SK-N-MC (cell line): Measurements from ENCODE around the gene IL11.
A peak's percentile ranks its signal among the peaks of the same experiment; 100 is the strongest.

Experiments used
- DNase-seq: peaks from one replicate; pipeline ENCODE4 v3.0.0-alpha.2; 2011; ENCODE audit warnings: low read depth, low spot score
- H3K27ac ChIP-seq: fragments of 200-600 bp; sonication (generic); 2 replicates; pipeline ENCODE4 v1.5.1; 2016; ENCODE audit warnings: mixed run types
- H3K36me3 ChIP-seq: fragments of 200-600 bp; sonication (generic); 2 replicates; pipeline ENCODE4 v1.6.1; 2017; ENCODE audit warnings: antibody characterized with exemption, low read length, mixed read lengths; ENCODE audit not compliant: insufficient read depth
- H3K4me3 ChIP-seq: fragments of 200-600 bp; sonication (generic); 2 replicates; pipeline ENCODE4 v1.5.1; 2016
- H3K9ac ChIP-seq: fragments of 200-600 bp; sonication (generic); 2 replicates; pipeline ENCODE4 v1.8.0; 2017; ENCODE audit warnings: mixed run types, mixed read lengths; ENCODE audit not compliant: insufficient read length
- H3K9me3 ChIP-seq: fragments of 200-600 bp; sonication (generic); 2 replicates; pipeline ENCODE4 v1.6.1; 2017; ENCODE audit warnings: low read depth, mild to moderate bottlenecking, antibody characterized with exemption, low read length, moderate library complexity, mixed read lengths
- EZH2 ChIP-seq: fragments of 200-600 bp; sonication (generic); IDR thresholded peaks from one replicate; pipeline ENCODE4 v1.6.1; 2017; ENCODE audit warnings: antibody characterized with exemption
- FOXP2 ChIP-seq: optimal IDR thresholded peaks from 2 replicates; pipeline ENCODE3; 2011; ENCODE audit warnings: mild to moderate bottlenecking, moderate library complexity; ENCODE audit not compliant: insufficient read depth; ENCODE audit errors: extremely low read length, control extremely low read depth
- POLR2AphosphoS5 ChIP-seq: IDR thresholded peaks from 2 replicates; pipeline ENCODE4 v1.6.1; 2012; ENCODE audit warnings: mild to moderate bottlenecking, low read depth, low read length, borderline replicate concordance

The IL11 gene

GRCh38 chr19:55386493-55386971 lies 16.3 kb upstream of the IL11 start:
- peaks cover 42% of the 10 kb centered on the region for H3K36me3 ChIP-seq
- DNase-seq = no peak
- H3K9ac ChIP-seq = peak overlapping the region; percentile 97
- H3K4me3 ChIP-seq = peak overlapping the region; percentile 91
- no peaks in the 10 kb centered on the region for H3K9me3 ChIP-seq
- TF ChIP-seq FOXP2 = no peak
- TF ChIP-seq EZH2 = no peak
- no peak for TF ChIP-seq POLR2AphosphoS5
- no peak overlapping the region for H3K27ac ChIP-seq

GRCh38 chr19:55385724-55386492 lies 15.6 kb upstream of the IL11 start, which contains the start of gene RPL28:
TSS of gene RPL28 (plus strand) at chr19:55385932. CDS start at chr19:55386358, 426 bp downstream.
- peak; percentile 91 for DNase-seq
- Histone ChIP-seq H3K27ac (peak within 1 kb of the TSS; percentile 94), H3K9ac (peak within 1 kb of the TSS; percentile 97), H3K4me3 (peak within 1 kb of the TSS; percentile 91), H3K36me3 (peaks cover 42% of the 10 kb centered on the region), H3K9me3 (no peaks in the 10 kb centered on the region)
- TF ChIP-seq POLR2AphosphoS5 (peak; percentile 100), EZH2 (no peak), FOXP2 (no peak)

- TF ChIP-seq FOXP2 (no peak), EZH2 (no peak), POLR2AphosphoS5 (no peak)
- H3K27ac ChIP-seq = peak overlapping the region; percentile 94
Measured at GRCh38 chr19:55384920-55385723, 14.9 kb upstream of the IL11 start.

GRCh38 chr19:55384131-55384919 lies 14.1 kb upstream of the IL11 start, which contains the start of gene TMEM238:
TSS of gene TMEM238 (minus strand) at chr19:55384292. CDS start at chr19:55384259, 33 bp downstream.
- Histone ChIP-seq H3K9ac (peak within 1 kb of the TSS; percentile 91), H3K9me3 (no peaks in the 10 kb centered on the region), H3K27ac (peak within 1 kb of the TSS; percentile 94), H3K36me3 (peaks cover 30% of the 10 kb centered on the region), H3K4me3 (peak within 1 kb of the TSS; percentile 91)
- DNase-seq = no peak
- TF ChIP-seq EZH2 (no peak), FOXP2 (no peak)

More at GRCh38 chr19:55384920-55385723, 14.9 kb upstream of the IL11 start:
- H3K9me3 ChIP-seq = no peaks in the 10 kb centered on the region
- peak overlapping the region; percentile 91 for H3K4me3 ChIP-seq
- peaks cover 38% of the 10 kb centered on the region for H3K36me3 ChIP-seq
- H3K9ac ChIP-seq = peak overlapping the region; percentile 91
- DNase-seq = peak; percentile 89

- TF ChIP-seq EZH2 (no peak), FOXP2 (no peak), POLR2AphosphoS5 (no peak)
- no peak for DNase-seq
- H3K36me3 ChIP-seq = peaks cover 22% of the 10 kb centered on the region
- H3K27ac ChIP-seq = no peak overlapping the region
- H3K9ac ChIP-seq = no peak overlapping the region
- H3K9me3 ChIP-seq = no peaks in the 10 kb centered on the region
- no peak overlapping the region for H3K4me3 ChIP-seq
Measured at GRCh38 chr19:55383279-55384130, 13.2 kb upstream of the IL11 start.

GRCh38 chr19:55382522-55383054 lies 12.3 kb upstream of the IL11 start:
- no peak overlapping the region for H3K27ac ChIP-seq
- TF ChIP-seq POLR2AphosphoS5 (no peak), EZH2 (no peak), FOXP2 (no peak)
- H3K36me3 ChIP-seq = peaks cover 13% of the 10 kb centered on the region
- DNase-seq = no peak
- no peak overlapping the region for H3K9ac ChIP-seq
- no peak overlapping the region for H3K4me3 ChIP-seq
- H3K9me3 ChIP-seq = no peaks in the 10 kb centered on the region

- DNase-seq = no peak
- H3K9me3 ChIP-seq = no peaks in the 10 kb centered on the region
- H3K27ac ChIP-seq = no peak overlapping the region
- no peak overlapping the region for H3K9ac ChIP-seq
- peaks cover 7% of the 10 kb centered on the region for H3K36me3 ChIP-seq
- no peak for TF ChIP-seq EZH2
- TF ChIP-seq POLR2AphosphoS5 = no peak
- no peak for TF ChIP-seq FOXP2
- H3K4me3 ChIP-seq = no peak overlapping the region
Measured at GRCh38 chr19:55382013-55382412, 11.8 kb upstream of the IL11 start.
